ENCODE results near the gene ANKRD11.

ANKRD11 gene

DNA sequence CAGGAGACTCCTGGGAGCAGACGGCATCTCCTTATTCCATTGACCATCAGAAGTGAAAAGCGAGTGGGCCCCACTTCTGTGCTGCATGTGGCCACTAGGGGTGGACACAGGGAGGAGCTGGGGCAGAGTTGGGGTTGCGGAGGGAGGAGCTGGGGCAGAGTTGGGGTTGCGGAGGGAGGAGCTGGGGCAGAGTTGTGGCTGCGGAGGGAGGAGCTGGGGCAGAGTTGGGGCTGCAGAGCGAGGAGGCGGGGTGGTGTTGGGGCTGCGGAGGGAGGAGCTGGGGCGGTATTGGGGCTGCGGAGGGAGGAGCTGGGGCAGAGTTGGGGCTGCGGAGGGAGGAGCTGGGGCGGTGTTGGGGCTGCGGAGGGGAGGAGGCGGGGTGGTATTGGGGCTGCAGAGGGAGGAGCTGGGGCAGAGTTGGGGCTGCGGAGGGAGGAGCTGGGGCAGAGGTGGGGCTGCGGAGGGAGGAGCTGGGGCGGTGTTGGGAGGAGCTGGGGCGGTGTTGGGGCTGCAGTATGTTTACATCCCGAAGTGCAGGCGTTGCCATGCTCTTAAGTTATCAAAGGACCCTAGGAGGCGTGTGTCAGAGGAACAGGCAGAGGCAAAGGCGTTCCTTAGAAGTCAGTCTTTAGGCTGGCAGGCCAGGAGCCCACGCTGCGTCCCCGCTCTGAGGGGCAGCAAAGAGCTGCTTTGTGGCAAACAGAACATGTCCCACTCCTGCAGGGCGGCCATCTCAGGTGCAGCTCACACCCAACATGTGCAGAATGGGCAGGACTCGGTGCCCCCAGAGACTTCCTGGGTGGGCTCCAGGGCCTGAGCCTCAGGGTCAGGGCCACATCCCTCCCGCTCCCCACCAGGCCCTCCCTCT is 196.9 kb downstream of the ANKRD11 start:
- DNase-seq = no peak

DNA sequence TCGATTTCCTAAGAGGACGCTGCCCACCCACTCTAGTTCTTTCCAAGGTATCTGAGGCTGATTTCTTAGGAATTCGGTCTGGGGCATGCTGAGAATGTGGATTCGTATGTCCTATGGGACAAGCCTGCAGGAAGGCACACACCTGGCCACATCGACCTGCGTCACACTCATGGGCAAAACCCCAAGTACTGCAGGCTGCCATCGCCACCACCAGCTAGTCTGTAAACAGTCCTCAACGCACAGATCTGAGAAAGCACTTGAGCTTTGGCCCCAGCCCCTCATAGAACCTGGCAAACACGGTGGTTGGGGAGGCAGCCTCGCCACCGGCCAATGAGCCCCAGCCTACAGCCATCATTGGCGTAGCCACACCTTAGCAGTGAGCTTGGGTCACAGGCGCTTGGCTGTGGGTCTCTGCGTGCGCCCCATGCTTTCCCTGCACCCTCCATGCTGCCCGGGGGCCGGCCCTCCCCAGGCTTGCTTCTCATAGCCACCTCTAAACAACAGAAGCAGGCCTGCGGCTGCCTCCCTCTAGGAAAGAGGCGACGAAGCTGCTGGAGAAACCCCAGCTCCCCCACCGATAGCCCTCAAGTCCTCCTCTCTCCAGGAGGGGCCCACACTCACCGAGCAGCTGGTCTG is 197.8 kb downstream of the ANKRD11 start:
- DNase-seq = no peak

GRCh38 chr16:89291776-89292175 is 198.6 kb downstream of the ANKRD11 start:
- no peak for DNase-seq

DNA sequence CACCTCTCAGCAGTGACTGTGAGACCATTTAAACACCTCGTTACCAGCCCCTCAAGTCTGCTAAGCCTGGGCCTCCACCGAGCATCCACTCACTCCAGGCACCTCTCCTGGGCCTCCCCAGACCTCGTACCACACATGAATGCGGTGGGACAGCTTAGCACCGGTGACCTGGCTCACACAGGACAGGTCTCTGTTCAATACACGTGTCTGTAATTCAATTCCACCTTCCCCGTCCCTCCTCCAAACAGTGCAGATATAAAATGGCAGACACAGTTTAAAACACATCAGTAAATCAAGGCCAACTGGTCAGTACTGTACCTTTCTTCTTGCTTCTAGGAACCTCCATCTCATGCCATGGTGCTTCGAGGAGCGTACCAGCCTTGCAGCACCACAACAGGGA is 199.0 kb downstream of the ANKRD11 start:
- DNase-seq = no peak

DNA sequence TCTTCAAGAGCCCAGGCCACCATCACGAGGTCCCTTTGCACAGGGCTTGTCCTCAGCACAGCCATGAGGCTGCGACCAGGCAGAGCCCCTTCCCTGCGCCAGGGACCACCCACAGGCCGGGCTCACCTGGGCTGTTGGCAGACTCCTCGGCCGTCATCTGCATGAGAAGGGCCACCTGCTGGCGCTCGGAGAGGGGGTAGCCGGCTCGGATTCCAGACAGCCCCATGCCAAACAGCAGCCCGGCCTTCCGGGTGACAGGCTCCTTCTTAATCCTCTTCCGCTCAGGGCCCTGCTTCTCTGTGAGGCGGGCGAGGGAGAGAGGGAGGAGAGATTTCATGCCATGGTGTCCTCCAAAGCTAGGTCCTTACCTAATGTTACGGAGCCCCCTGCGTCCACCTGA is 199.5 kb downstream of the ANKRD11 start:
- no peak for DNase-seq

GRCh38 chr16:89290472-89290871 is 199.9 kb downstream of the ANKRD11 start:
- no peak for DNase-seq

DNA sequence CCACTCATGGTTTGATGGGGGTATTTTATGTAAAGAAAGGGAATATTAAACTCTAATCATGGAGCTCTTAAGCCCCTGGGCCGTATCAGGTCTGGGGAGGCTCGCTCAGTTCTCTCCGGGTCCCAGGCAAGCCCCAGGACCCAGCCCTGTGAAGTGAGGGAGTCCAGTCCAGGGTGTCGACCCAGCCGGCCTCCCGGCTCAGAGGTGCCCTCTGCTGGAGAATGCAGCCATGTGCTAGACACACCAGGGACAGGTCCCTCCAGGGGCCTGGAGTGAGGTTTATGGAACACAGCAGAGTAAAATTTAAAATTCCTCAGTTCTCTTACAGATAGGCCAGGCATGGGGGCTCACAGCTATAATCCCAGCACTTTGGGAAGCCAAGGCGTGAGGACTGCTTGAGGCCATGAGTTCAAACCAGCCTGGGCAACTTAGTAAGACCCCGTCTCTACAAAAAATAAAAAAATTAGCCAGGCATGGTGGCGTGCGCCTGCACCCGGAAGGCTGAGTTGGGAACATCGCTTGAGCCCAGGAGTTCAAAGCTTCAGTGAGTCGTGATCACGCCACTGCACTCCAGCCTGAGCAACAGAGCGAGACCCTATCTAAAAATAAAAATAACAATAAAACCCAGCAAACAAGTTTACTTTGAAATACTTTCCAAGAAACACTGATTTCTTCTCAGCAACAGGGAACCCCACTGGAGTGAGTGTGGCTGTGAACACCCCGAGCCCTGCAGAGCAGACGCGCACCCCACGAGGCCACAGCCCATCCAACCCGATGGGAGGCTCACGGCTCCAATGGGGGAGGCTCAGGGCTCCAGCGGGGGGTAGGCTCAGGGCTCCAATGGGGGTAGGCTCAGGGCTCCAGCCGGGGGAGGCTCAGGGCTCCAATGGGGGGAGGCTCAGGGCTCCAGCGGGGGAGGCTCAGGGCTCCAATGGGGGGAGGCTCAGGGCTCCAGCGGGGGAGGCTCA is 200.6 kb downstream of the ANKRD11 start:
- peak; percentile 62 for DNase-seq

- no peak for DNase-seq
Observed at GRCh38 chr16:89288966-89289365, 201.4 kb downstream of the ANKRD11 start.

DNA sequence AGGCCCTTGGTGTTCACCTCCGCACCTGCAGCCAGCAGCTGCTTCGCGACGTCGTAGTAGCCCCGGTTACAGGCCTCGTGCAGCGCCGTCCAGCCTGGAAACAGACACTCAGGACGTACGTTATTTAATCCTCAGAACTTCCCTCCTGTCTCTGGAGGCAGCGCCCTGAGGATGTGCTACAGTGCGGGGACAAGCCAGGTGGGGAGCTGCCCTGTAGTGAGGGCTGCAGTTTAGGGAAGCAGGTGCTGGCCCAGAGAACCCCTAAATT is 201.8 kb downstream of the ANKRD11 start:
- DNase-seq = no peak

DNA sequence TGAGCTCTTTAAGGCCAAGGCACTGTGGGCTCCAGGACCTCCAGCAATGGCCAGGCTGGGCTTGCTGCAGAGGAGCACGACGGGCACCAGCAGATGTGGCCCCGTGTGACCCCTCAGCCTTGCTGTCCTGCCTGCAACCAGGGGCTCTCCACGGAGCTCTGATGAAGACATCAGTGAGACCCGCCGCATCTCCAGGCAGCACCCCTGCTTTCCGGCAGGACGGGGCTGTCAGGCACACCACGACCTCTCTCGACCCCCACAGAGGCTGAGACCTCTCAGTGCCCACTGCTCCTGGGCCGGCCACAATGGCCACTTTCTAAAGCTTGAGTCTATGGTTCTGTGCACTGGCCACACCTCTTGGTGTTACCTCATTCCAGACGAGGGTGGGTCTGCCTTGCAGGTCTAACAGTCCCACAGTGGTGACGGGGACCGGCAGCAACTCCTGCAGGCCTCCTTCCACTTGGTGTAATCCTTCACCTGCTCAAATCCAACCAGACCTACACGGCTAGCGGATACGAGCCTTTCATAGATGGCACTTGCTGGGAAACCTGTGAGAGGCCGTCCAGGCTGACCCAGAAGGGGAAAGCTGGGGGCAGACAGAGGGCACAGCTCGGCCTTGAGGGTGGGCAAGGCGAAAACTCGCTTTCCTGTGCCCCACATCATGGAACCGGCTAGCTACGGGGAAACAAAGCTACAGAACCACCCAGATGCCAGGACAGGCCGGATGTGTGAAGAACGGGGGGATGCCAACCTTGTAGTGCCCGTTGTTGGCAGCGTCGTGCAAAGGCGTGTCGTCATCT is 202.4 kb downstream of the ANKRD11 start:
- no peak for DNase-seq

GRCh38 chr16:89286096-89286495 is 204.3 kb downstream of the ANKRD11 start:
- no peak for DNase-seq

- DNase-seq = no peak
Observed at GRCh38 chr16:89285381-89285780, 205.0 kb downstream of the ANKRD11 start.

DNA sequence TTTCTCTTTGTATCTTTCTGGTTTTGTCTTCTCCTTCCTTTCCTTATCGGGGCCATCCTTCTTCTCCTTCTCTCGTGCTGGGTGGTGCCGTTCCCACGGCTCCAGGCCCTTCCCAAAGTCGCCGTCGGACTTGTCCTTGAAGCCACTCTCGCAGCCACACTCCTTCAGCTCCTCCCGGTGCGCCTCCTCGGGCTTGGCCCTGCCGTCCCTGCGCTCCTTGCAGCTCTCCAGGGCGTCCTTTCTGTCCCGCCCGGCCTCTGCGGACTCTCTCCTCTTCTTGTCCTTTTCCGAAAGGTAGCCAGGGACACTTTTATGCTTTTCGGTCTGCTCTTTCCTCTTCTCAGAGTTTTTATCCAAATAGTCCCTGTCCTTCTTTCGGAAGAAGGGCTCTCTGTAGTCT is 206.9 kb downstream of the ANKRD11 start:
- DNase-seq = no peak

- DNase-seq = no peak
Observed at GRCh38 chr16:89282523-89282922, 207.8 kb downstream of the ANKRD11 start.

DNA sequence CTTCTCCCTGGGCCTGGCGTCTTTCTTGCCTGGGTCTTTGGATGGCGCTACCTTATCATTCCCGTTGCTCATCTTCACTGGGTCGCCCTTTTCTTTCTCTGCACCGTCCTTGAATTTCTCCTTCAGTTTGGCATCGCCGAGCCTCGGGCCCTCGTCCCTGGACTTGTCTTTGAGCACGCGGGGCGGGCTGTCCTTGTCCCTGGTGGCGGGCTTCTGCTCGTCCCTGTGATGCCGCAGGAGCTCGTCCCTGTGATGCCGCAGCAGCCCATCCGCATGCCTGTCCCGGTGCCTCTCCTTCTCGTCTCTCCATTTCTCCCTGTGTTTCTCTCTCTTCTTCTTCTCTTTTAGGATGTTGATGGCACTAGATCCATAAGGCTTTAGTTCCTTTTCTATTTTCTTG is 208.5 kb downstream of the ANKRD11 start:
- DNase-seq = no peak

DNA sequence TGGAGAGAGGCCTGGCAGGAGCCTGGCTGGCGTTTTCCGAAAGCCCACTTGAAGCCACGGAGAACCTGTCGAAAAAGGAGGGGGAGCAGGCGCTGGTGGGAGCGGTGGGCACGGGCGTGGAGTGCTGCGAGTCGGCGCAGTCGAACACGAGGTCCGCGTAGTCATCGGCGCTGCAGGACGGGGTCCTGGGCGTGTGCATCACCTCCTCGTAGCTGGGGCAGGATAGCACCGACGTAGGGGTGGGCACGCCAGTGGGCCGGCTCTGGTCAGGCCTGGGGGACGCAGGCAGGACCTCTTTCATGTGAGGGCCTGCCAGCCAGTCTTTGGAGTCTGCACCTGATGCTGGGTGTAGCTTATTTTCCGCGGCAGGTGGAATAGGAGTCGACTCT is 209.2 kb downstream of the ANKRD11 start:
- no peak for DNase-seq

DNA sequence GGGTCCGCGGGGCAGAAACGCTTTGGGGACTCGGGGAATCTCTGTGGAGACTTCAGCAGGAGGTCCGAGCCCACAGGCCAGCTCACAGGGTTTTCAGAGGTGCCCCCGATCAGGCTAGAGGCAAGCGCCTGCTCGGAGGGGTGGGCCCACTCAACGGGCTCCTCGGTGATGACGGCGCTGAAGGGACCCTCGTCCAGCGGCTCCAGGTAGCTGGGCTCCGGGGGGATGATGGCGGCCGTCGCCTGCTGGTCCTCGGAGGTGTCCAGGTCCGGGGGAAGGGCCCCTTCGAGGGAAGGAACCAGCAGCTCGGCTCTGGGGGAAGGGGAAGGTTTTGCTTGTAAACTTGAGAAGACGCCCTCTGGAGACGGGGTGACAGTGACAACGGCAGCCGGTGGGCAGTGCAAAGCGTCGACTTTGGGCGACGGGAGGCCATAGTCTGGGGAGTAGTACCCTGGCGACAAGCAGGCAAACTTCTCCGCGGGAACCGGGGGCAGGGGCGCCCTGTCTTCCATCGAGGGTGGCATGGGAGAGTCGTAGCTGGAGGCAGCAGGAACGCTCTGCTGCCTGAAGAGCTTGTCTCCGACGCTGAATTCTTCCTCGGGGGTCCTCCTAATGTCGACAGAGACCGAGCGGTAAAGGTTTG is 209.7 kb downstream of the ANKRD11 start:
- DNase-seq = no peak

- DNase-seq = no peak
Observed at GRCh38 chr16:89279666-89280481, 210.5 kb downstream of the ANKRD11 start.

GRCh38 chr16:89278441-89279240 is 211.7 kb downstream of the ANKRD11 start:
- no peak for DNase-seq

GRCh38 chr16:89277641-89278341 is 212.6 kb downstream of the ANKRD11 start:
- DNase-seq = no peak
